SIG-M5 treated with dmso at 0.1 percent for 504 hours (cell line): ENCODE data around the gene MARCHF6.
"Not testable (repeated sequence)": the region's sequence is repeated elsewhere in the genome, so short reads cannot be mapped to it uniquely, and the experiment has no call there.

ENCODE experiments used
- DNase-seq: peaks from one replicate; lab custom pipeline; 2025; ENCODE audit not compliant: unreplicated experiment; lab: John Stamatoyannopoulos, UW

Gene MARCHF6

GRCh38 chr5:10353241-10354047 lies at the start of gene MARCHF6:
TSS of gene MARCHF6 (plus strand) at chr5:10353695. CDS start at chr5:10353899, 204 bp downstream.
- DNase-seq, result peak; percentile 89

GRCh38 chr5:10303699-10304170 lies 49.8 kb upstream of the MARCHF6 start:
- no peak for DNase-seq

- DNase-seq, result no peak
These were observed 48.6 kb upstream of the MARCHF6 start for GRCh38 chr5:10304932-10305331.

GRCh38 chr5:10306114-10306513 lies 47.4 kb upstream of the MARCHF6 start:
- no peak for DNase-seq

GRCh38 chr5:10306806-10307205 lies 46.7 kb upstream of the MARCHF6 start:
- DNase-seq, result no peak

- no peak for DNase-seq
These were observed 46.0 kb upstream of the MARCHF6 start, which contains the start of gene CMBL for GRCh38 chr5:10307206-10308148. TSS of gene CMBL (minus strand) at chr5:10307902. CDS start at chr5:10290762, 17,140 bp downstream.

- no peak for DNase-seq
These were observed 44.7 kb upstream of the MARCHF6 start for GRCh38 chr5:10308844-10309243.

- peak; percentile 14 for DNase-seq
These were observed 43.3 kb upstream of the MARCHF6 start for GRCh38 chr5:10310066-10310779.

GRCh38 chr5:10310835-10311570 lies 42.5 kb upstream of the MARCHF6 start:
- not testable (repeated sequence) for DNase-seq

- no peak for DNase-seq
These were observed 41.7 kb upstream of the MARCHF6 start for GRCh38 chr5:10311595-10312425.

- no peak for DNase-seq
These were observed 38.3 kb upstream of the MARCHF6 start for GRCh38 chr5:10315201-10315600.

GRCh38 chr5:10315824-10316509 lies 37.5 kb upstream of the MARCHF6 start:
- no peak for DNase-seq

GRCh38 chr5:10317825-10318682 lies 35.4 kb upstream of the MARCHF6 start:
- DNase-seq, result no peak

- no peak for DNase-seq
These were observed 34.2 kb upstream of the MARCHF6 start for GRCh38 chr5:10319202-10319851.

GRCh38 chr5:10320793-10321192 lies 32.7 kb upstream of the MARCHF6 start:
- no peak for DNase-seq

GRCh38 chr5:10321882-10322281 lies 31.6 kb upstream of the MARCHF6 start:
- DNase-seq, result no peak
